Measurements from ENCODE around the gene POGLUT2. TPM values are rescaled to one million over a fixed set of nuclear protein-coding genes. Genes with fewer than 3 reads are reported as not detected.

POGLUT2 gene
- total and polyA plus RNA-seq, 8 donors: 7.5 to 37.8 (median 31.3) TPM

- Histone ChIP-seq H3K4me1 (peaks cover 7 to 24% of the 10 kb centered on the region in 2 donors), H3K27me3 (no peaks in the 10 kb centered on the region), H3K27ac (peak within 1 kb of the TSS; percentile 98 to 100), H3K36me3 (peaks cover 0 to 4% of the 10 kb centered on the region in 2 donors), H3K4me3 (peak within 1 kb of the TSS; percentile 75 to 89), H3K9me3 (no peaks in the 10 kb centered on the region)
- ATAC-seq (peak; percentile 94), DNase-seq (peak; percentile 93 to 99 (median 96))
- TF ChIP-seq CTCF (IDR thresholded peaks at IDR 0.05): no peak
- intact Hi-C loops (cut with DNase I): loop anchor here in 1 of 2 donors (5.0 kb wide), 1 partner anchor 253 kb away; no protein-coding TSS in a partner anchor
Observed at GRCh38 chr13:102845630-102846260, 47.0 kb upstream of the POGLUT2 start, which contains the start of gene ERCC5. ERCC5 (plus strand) TSS chr13:102846032; CDS start chr13:102846267, 235 bp downstream.

- Histone ChIP-seq H3K27ac (peak overlapping the region; percentile 98 to 100), H3K36me3 (peaks cover 0 to 8% of the 10 kb centered on the region in 2 donors), H3K9me3 (no peaks in the 10 kb centered on the region), H3K4me1 (peaks cover 7 to 24% of the 10 kb centered on the region in 2 donors), H3K27me3 (no peaks in the 10 kb centered on the region), H3K4me3 (peak overlapping the region; percentile 75 to 89)
- DNase-seq: no peak
- intact Hi-C loops (cut with DNase I): loop anchor here in 1 of 2 donors (5.0 kb wide), 1 partner anchor 253 kb away; no protein-coding TSS in a partner anchor
- no peak for TF ChIP-seq CTCF (IDR thresholded peaks at IDR 0.05)
- ATAC-seq: peak; percentile 17
Observed at GRCh38 chr13:102845289-102845629, 46.5 kb upstream of the POGLUT2 start.

- DNase-seq (no peak), ATAC-seq (no peak)
- H3K36me3 ChIP-seq: peaks cover 0 to 33% of the 10 kb centered on the region in 2 donors
- no peak for TF ChIP-seq CTCF (IDR thresholded peaks at IDR 0.05)
- no peaks in the 10 kb centered on the region for H3K4me1 ChIP-seq
- no peaks in the 10 kb centered on the region for H3K27me3 ChIP-seq
- H3K27ac ChIP-seq: no peak overlapping the region
- intact Hi-C loops (cut with DNase I): no loop called here
- H3K9me3 ChIP-seq: no peaks in the 10 kb centered on the region
- H3K4me3 ChIP-seq: no peak overlapping the region
Observed at GRCh38 chr13:102839462-102839861, 40.7 kb upstream of the POGLUT2 start.

- no peaks in the 10 kb centered on the region for H3K4me1 ChIP-seq
- DNase-seq (no peak), ATAC-seq (no peak)
- no peak for TF ChIP-seq CTCF (IDR thresholded peaks at IDR 0.05)
- no peaks in the 10 kb centered on the region for H3K27me3 ChIP-seq
- H3K9me3 ChIP-seq: no peaks in the 10 kb centered on the region
- peaks cover 0 to 35% of the 10 kb centered on the region in 2 donors for H3K36me3 ChIP-seq
- no peak overlapping the region for H3K4me3 ChIP-seq
- no peak overlapping the region for H3K27ac ChIP-seq
- intact Hi-C loops (cut with DNase I): no loop called here
Observed at GRCh38 chr13:102838982-102839381, 40.2 kb upstream of the POGLUT2 start.

- TF ChIP-seq CTCF (IDR thresholded peaks at IDR 0.05): no peak
- no peaks in the 10 kb centered on the region for H3K4me1 ChIP-seq
- intact Hi-C loops (cut with DNase I): no loop called here
Observed at GRCh38 chr13:102838273-102838672, 39.5 kb upstream of the POGLUT2 start.

More at GRCh38 chr13:102838273-102838672, 39.5 kb upstream of the POGLUT2 start:
- no peaks in the 10 kb centered on the region for H3K27me3 ChIP-seq
- H3K36me3 ChIP-seq: peaks cover 0 to 35% of the 10 kb centered on the region in 2 donors
- H3K27ac ChIP-seq: no peak overlapping the region
- DNase-seq (no peak), ATAC-seq (no peak)
- no peaks in the 10 kb centered on the region for H3K9me3 ChIP-seq
- H3K4me3 ChIP-seq: no peak overlapping the region
